Measurements from ENCODE around the gene KCNMA1.

Gene KCNMA1

DNA sequence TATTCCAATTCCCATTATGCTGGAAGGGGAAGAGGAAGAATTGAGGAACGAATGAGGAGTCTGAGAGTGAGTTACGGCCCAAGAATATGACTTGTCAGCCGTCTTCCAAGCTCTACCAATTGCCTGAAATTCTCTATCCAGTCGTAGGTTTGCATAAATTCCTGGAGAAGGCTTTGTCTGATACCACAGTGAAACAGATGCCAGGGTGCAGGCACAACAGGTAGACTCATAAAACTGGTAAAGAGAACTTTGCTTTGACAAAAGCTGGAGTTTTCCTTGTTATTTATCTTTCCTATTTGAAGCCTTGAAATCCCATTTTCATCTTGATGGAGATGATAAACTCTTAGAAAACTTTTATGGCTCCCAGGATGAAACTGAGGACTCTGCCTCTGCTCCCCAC lies 251.2 kb downstream of the KCNMA1 start:
- no peak for DNase-seq

DNA sequence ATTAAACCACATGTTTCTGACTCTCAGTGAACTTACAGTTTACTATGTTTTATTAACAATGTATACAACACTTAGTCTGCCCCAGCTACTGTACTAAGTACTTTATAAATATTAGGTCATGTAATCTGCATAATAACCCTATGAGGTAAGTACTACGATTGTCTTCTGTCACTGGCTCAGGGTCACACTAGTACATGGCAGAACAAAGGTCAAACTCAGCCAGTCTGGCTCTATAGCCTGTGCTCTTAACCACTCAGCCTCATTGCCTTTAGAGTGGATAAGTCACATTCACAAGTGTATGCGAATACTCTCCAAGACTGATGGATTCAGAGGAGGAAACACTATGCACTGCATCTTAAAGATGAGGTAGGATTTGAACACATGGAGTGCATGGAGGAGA lies 252.3 kb downstream of the KCNMA1 start:
- no peak for DNase-seq

DNA sequence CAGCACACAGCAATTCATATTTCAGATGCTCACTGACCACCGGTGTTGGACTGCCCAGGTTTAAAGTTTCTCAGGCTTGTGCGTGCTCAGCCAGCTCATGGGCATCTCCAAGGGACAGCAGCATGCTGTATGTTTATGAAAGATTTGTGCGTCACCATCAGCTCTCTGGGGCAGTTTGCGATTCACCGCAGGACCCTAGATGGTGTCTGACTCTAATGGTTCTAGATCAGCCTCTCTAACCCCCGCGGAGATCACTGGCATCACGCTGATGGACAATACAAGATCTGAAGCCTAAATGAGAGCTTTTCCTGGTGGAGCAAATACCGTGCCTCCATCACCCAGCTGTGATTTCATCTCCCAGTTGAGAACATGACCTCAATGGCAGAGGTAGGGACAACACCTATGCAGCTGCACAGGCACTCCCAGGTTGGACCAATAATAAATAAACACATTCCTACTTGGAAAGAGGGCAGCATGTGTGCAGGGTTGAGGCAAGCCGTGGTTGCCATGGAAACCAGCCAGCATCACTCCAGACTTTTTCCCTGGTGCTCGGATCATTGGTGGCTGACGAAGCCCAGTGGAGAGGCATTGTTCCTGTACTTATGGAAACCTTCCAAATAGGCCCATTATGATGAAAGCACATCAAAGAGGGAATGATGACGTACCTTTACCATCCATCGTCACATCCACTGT lies 253.6 kb downstream of the KCNMA1 start:
- DNase-seq: peak; percentile 64

DNA sequence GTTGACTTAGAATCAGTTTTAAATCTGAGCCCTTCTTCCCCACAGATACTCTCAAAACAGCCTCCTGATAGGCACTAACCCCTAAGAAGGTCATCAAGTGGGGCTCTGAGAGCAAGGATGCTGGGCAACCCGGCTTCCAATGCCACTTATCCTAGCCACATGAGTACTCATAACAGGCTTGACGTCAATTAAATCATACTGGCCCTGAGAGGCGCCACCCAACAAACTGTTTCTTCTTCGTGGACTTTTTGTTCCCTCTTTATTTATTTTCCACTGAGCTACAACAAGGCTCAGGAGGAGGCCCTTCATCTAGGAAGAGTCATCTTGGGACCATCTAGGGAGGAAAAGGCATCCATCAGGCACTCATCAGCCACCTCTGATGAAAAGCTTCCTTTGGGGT lies 255.9 kb downstream of the KCNMA1 start:
- DNase-seq: no peak

- DNase-seq: no peak
Observed at GRCh38 chr10:77380723-77381122, 256.9 kb downstream of the KCNMA1 start.

GRCh38 chr10:77380191-77380590 lies 257.4 kb downstream of the KCNMA1 start:
- no peak for DNase-seq

GRCh38 chr10:77378366-77379349 lies 258.9 kb downstream of the KCNMA1 start:
- no peak for DNase-seq

DNA sequence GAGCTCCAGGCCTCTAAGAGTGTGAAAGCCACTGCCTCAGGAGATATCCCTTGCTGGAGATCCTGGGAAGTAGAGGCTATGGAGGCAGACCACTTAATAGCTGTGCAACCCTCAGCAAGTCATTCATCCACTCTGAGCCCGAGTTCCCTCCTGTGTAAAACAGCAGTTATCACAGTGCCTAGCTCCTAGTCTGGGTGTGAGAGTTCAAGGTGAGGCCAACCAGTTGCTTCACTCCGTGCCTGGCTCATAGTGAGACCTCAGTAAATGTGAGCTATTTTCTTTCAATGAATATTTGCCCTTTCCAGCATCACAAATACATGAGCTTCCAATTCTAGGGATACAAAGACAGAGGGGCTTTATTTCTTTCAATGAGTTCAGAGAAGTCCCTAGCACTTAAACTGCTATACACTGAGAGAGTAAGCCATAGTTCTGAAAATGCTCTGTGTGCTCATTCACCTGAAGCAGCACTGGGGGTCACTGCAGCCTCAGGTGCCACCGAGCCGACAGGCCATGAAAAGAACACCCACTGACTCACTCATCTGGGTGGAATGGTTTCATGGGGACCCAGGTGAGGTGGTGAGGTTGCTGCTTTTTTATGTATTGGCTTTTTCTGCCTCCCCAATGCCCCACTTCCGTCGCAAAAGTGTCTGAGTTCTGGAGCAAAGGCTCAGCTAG lies 259.8 kb downstream of the KCNMA1 start:
- no peak for DNase-seq

- DNase-seq: no peak
Observed at GRCh38 chr10:77377034-77377433, 260.6 kb downstream of the KCNMA1 start.

GRCh38 chr10:77374189-77374656 lies 263.4 kb downstream of the KCNMA1 start:
- no peak for DNase-seq

- no peak for DNase-seq
Observed at GRCh38 chr10:77371848-77372799, 265.5 kb downstream of the KCNMA1 start.

- no peak for DNase-seq
Observed at GRCh38 chr10:77371421-77371820, 266.2 kb downstream of the KCNMA1 start.

DNA sequence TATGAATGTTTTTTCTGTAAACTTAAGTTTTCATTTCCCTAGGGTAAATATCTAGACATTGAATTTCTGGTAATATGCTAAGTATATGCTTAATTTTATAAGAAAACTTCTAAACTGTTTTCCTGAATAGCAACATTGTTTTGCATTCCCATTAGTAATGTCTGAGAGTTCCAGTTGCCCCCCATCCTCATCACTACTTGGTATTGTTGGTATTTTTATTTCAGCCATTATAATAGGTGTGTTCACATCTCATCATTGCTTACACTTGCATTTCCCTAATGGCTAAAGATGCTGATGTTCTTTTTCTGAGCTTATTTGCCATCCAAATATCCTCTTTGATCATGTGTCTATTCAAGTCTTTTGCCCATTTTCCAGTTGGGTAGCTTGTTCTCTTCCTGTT lies 269.6 kb downstream of the KCNMA1 start:
- DNase-seq: no peak

DNA sequence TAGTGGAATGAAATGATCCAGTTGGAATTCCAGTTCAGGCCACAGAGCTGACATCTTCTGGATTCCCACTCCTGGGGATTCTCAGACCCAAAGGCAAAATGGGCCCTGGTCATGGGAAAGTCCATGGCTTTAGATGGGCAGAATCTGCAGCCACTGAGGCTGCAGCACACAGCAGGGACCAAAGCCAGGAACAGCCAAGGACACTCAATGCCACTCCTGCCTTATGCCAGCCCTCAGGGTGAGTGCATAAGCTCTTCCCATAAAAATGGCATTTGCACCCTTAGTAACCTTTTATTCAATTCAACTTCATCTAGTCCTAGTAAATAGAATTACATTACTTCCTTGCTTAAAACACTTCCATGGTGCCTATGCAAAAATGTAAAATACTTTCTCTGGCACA lies 274.4 kb downstream of the KCNMA1 start:
- no peak for DNase-seq

DNA sequence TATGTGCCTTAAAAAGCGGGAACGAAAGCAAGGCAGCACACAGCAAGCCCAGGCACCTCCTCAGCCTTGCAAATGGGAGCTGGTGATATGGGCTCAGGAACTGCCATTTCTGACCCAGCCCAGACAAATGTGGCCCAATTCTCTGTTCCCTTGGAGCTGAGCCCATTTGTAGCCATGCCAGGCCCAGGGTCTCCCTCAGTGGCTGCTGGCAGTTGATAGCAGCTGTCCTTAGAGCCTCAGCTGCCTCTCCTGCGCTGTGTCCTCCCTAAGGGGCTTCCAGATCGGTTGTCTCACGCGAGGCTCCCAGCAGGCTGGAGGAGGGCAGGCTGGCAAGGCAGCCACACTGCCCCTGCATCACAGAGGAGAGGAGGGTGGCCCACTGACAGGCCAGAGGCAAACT lies 275.8 kb downstream of the KCNMA1 start:
- DNase-seq: no peak

GRCh38 chr10:77361426-77361825 lies 276.2 kb downstream of the KCNMA1 start:
- DNase-seq: no peak

GRCh38 chr10:77360835-77361234 lies 276.8 kb downstream of the KCNMA1 start:
- no peak for DNase-seq

DNA sequence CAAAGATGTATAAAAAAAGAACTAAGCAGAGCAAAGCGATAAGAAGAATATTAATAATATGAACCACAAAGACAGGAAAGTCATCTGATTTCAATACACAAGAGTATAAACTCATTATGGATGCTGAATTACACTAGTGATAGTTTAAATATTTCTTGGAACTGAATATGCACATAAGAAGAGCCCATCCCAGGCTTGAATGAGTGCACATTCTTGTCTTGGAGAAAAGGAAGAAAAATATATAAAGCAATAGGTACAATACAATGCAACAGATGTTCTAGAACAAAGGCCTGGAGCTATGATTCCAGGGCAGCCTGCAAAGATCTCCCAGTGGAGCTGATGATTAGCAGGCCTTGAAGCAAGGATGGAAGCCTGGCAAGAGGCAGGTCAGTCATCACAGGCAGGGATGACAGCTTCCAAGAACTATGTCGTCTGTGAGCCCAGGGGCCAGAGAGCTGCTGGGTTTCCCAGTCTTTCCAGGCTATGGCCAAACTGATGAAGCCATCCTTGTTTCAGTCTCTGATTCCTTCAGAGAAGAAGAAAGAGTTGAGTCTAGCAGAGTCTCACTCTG lies 277.6 kb downstream of the KCNMA1 start:
- no peak for DNase-seq

DNA sequence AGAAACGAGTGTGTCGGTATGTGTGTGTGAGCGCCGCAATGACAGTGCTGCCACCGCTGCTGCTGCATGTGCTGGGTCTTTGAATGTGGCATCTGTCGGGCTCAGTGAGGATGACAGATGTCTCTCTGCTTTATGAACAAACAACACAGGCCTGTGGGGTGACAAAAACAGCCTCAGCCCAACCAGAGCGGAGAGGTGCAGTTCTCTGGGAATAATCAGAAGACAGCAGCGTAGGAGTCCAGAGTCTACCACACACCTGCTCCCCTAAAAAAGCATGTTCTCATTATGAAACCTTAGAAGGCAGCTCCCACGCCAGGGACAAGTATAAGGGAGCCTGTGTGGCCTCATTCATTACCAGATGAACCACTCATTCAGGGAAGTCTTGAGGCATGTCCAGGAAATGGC lies 278.3 kb downstream of the KCNMA1 start:
- no peak for DNase-seq

GRCh38 chr10:77358656-77359055 lies 279.0 kb downstream of the KCNMA1 start:
- DNase-seq: no peak

DNA sequence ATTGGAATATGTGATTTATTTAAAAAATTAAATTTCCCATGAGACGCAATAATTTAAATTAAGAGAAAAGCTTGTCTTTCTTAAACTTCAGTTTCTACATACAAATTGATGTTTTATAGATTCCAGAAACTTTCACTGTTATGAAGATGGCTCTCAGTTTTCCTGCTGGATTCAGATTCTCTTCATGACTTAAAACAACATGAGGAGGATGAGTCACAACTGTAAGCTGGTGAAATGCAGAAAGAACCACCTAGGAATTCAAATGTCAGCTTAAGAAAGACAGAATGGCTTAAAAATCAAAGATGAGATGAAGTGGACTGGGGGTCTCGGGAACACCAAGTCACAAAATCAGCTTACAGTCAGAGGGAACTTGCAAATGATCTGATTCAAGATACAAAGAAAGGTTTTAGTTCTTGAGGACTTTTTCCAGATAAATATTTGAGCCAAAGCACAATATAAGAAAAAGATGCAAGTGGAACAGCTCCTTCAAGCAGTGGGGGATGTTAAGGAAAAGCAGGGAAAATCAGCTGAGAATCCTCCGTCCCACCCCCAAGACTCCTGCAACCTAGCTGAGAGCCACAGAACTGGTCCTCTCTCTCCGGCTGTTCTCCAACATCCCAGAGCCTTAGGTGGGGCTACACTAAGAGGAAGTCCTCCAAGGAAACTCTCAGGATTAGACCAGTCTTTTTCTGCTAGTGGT lies 279.8 kb downstream of the KCNMA1 start:
- no peak for DNase-seq
